ENCODE results near the gene HACD1.
"Not testable (repeated sequence)": the region's sequence is repeated elsewhere in the genome, so short reads cannot be mapped to it uniquely, and the experiment has no call there.

The HACD1 gene

DNA sequence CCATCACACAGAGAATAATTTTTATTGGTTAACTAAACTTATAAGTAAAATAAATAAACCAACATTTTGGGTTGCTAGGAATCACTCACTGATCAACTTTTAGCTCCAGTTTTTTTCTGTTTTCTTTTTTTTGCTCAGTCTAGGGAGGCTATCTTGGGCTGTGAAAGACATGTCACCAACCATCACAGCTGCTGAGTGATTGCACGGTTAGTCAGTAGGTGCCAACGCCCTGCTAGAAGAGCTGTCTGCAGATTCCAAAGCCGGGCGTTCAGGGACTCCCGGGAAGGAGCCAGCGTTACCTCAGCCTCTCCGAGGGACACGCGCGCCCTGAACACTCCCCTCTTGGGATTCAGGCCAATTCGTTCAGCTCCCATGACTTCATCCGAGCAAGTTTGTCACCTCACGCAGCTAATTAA is 26.2 kb upstream of the HACD1 start:
- DNase-seq (ENCODE audit: low spot score) = no peak

DNA sequence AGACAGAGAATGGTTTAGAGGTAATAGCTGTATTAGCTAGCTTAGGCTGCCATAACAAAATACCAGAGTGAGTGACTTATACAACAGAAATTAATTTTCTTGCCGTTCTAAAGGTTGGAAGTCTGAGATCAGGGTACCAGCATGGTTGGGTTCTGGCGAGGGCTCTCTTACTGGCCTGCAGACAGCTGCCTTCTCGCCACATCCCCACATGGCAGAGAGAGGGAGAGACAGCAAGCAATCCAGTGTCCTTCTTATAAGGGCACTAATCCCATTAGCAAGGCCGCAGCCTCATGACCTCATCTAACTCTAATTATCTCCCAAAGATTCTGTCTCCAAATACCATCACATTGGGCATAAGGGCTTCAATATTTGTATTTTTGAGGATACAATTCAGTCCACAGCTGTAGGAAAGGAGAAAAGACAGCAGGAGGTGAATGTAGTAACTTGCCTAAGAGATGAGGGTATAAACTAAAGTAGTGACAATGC is 23.2 kb upstream of the HACD1 start:
- no peak for DNase-seq (ENCODE audit: low spot score)

DNA sequence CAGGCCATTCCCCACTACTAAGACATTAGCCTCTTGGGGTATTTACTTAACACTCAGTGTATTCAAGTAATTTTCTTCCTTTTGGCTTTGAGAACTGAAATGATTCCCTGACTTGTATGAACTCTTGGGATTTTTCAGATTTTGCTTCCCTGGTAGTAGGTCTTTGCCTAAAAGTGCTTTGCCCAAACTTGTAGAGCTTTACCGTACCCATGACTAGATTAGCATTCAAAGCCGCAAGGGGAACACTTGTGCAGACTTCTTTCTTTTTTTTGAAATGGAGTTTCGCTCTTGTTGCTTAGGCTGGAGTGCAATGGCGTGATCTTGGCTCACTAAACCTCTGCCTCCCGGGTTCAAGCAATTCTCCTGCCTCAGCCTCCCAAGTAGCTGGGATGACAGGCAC is 20.7 kb upstream of the HACD1 start:
- no peak for DNase-seq (ENCODE audit: low spot score)

DNA sequence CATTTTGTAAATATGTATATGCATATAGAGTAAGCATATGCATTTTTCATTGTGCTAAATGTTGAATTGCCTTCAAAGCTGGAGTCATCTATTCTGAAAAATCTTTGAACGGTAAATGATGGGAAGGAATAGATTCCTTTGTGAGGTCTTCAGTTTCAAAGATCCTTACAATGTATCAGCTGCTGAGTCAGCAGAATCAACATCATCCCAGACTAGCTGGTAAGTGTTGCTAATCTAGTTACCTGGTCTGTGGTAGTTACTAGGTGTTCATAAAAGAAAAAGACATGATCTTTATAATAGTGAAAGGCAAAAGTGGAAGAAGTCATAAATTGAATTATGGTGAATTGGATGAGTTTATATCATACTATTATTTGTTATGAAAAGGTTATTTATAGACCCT is 16.2 kb upstream of the HACD1 start:
- DNase-seq (ENCODE audit: low spot score) = no peak

DNA sequence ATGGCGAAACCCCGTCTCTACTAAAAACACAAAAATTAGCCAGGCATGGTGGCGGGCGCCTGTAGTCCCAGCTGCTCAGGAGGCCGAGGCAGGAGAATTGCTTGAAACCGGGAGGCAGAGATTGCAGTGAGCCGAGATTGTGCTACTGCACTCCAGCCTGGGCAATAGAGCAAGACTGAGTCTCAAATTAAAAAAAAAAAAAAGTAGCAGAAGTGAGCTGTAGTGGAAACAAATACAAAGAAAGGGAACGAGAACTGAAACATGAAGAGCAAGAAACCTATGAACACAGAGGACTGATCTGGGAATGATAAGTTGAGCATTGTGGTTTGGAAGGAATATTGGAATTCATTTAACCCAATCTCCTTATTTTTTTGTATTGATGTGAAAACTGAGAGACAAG is 15.4 kb upstream of the HACD1 start:
- DNase-seq (ENCODE audit: low spot score) = not testable (repeated sequence)

DNA sequence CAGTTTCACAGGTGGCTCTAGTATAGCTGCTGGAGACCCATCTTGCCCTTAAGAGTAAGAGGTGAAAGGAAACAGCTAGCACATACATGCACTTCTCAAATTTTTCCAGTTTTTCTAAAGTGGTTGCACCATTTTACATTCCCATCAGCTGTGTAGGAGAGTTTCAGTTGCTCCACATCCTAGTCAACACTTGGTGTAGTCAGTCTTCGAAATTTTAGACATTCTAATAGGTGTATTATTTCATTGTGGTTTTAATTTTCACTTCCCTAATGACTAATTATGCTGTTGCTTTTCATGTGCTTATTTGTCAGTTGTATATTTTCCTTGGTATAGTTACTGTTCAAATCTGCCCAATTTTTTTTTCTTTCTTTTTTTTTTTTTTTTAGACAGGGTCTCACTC is 9.5 kb upstream of the HACD1 start:
- no peak for DNase-seq (ENCODE audit: low spot score)

DNA sequence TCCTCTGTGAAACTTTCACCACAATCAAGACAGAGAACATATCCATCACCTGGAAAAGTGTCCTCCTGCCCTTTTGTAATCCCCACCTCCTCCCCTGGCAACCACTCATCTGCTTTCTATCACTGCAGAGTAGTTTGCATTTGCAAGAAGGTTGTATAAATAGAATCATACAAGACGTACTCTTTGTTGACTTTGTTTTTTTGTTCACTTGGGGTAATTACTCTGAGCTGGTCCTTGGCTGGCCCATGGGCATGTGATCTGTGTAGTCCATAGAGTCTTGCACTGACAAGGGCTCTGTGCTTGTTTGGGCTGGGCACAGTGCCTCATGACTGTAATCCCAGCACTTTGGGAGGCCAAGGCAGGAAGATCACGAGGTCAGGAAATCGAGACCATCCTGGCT is 7.8 kb upstream of the HACD1 start:
- no peak for DNase-seq (ENCODE audit: low spot score)

DNA sequence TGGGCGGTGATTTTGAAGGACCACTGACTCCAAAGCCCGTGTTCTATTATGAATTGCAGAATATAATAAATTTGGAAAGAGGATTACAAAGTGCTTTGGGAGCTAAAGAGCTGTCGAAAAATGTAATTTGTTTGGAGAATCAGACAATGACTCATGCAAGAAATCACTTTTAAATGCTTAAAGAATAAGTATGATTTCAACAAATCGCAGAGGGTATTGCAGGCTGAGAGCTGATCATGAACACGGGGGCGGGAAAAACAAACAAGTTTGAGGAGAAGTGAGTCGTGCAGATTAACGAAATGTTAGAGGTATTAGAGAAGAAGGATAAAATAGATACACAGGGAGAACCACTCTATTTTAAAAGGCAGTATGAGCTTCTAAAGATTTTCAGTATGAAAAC is 4.9 kb upstream of the HACD1 start:
- DNase-seq (ENCODE audit: low spot score) = no peak

DNA sequence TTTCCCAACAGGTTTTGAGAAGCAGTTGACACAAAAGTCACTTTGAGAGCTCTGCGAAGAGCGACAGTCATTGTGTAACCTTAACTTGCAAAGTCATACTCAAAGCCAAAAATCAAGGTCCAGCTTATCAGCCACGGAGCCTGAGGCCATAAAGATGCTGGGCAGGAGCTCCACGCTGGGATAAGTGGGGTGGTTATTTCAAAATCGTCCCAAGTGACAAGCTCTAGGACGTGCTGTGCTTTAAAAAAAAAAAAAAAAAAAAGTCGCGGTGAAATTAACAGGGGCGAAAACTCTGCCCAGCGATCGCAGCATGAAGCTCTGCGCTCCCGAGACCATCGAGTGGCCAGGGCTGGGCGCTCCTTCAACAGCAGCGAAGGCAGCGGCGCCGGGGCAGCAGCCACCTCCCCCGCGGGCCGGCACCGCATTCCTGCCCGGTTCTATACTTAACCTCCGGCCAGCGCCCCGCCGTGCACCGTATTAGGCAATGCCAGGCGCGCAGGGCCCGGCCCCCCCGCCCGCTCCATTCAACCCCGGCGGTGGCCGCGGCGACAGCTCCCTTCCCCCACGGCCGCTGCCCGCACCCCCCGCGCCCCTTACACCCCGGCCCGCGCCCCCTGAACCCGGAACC is 657 bp downstream of the HACD1 start:
- peak; percentile 11 for DNase-seq (ENCODE audit: low spot score)

DNA sequence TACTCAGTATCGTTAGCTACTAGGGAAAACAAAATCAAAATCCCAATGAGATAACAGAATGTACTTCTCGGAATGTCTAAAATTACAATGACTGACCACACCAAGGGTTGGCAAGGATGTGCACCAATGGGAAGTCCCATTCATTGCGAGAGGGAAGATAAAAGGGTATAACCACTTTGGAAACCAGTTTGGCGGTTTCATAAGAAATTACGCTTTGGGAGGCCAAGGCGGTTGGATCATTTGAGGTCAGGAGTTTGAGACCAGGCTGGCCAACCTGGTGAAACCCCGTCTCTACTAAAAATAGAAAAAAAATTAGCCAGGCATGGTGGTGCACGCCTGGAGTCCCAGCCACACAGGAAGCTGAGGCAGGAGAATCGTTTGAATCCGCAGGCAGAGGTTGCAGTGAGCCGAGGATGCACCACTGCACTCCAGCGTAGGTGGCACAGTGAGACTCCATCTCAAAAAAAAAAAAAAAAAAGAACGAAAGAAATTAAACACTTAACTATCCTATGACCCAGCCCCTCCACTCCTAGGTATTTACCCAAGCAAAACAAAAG is 7.6 kb downstream of the HACD1 start:
- no peak for DNase-seq (ENCODE audit: low spot score)

DNA sequence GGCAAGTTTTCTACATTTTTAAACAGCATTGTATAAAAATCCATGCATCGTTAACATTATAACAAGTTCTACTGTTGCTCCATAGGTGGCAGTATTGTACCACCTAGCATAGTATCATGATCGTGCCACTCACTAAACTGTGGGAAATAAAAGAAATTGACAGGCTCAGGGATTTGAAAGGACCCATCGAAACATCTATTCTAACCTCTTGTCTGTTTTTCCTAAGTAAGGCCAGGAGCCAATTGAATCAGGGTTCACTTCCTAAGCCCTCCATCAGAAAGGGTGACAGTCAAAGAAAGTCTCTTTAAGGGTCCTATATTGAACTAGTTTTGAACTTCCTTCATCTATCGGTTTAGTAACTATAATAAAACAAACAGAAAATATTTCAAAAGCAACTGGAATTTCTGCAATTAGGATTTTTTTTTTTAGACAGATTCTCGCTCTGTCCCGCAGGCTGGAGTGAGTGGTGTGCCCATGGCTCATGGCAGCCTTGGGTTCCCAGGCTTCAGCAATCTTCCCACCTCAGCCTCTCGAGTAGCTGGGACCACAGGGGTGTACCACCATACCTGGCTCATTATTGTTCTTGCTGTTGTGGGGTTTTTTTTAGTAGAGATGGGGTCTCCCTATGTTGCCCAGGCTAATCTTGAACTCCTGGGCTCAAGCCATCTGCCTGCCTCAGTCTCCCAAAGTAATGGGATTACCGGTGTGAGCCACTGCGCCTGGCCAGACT is 9.4 kb downstream of the HACD1 start:
- DNase-seq (ENCODE audit: low spot score) = peak; percentile 74

DNA sequence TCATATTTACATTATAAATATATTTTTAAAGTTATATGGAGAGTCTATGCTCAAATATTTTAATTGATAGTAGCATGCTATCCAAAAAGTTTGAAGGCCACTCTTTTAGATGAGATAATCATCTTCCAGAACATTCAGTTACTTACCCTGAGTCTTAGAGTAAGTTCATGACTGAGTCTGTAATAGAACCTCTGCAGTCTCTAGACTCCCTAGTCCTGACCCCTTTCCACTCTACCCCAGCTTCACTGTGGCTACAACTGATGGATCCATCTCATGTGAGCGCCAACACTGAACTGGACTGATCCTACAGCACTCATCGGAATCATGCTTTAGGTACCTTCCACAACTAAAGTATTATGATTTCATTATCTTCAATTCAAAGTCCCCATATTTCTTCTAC is 10.1 kb downstream of the HACD1 start:
- no peak for DNase-seq (ENCODE audit: low spot score)

DNA sequence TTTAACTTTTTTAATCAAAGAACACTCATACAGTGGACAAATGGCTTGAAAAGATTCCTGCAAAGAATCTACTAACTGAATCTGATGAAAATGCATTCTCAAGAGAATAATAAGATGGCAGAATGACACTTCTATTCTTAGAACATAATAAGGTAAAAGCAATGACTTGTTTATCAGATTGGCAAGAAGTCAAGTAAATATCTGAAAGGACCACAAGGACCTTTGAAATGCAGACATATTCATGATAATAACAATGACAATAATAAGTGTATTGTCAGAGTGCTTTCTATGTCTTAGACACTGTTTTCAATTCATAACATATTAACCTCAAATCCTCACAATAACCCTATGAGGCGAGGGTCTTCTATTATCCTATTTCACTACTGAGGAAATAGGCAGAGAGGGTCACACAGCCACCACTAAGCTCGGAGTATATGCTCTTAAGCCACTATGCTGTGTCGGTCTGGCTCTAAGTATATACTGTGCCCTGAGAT is 10.6 kb downstream of the HACD1 start:
- DNase-seq (ENCODE audit: low spot score) = no peak

DNA sequence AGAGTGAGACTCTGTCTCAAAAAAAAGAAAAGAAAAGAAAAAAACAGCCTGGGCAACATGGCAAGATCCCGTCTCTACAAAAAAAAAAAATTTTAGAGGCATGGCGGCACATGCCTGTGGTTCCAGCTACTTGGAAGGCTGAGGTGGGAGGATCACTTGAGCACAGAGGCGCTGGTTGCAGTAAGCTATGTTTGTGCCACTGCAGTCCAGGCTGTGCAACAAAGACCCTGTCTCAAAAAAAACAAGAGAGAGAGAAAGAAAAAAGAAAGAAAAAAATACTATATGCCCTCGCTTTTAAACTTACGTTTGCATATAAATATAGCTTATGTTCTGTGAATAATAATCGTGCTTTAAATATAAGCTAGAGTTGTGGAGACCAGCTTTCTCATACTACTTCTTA is 11.2 kb downstream of the HACD1 start:
- no peak for DNase-seq (ENCODE audit: low spot score)

DNA sequence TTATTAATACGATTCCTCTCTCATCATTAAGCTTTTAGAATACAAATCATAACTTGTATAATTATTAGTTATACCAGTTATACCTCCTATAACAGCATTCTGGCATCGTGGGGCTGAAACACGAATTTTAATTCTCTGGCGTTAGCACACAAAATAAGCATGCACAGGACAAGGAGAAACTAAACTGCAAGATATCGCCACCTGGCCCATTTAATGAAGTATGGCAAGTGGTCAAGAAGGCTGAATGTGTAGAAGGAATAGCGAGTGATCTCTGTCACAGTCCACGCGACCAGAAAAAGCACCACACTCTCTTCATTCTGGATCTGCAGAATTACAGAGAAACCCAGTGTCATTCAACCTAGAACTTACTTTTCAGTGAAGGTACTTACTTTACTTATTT is 18.1 kb downstream of the HACD1 start:
- DNase-seq (ENCODE audit: low spot score) = no peak

DNA sequence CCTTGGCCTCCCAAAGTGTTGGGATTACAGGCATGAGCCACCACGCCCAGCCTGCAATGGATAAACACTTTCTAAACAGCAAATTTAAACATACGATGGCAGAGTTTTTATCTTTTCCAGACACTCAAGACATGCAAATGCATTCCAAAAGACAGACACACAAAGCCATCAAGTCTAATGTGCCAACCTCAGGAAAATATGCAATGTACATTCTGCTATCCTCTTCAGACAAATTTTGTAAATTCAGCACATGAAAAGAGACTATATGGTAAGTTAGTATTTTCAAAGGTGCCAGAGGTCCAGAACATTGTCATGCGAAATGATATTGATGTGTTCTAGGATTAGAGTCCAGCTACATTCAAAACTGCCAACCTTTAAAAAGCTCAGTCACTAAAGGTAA is 19.8 kb downstream of the HACD1 start:
- DNase-seq (ENCODE audit: low spot score) = no peak

DNA sequence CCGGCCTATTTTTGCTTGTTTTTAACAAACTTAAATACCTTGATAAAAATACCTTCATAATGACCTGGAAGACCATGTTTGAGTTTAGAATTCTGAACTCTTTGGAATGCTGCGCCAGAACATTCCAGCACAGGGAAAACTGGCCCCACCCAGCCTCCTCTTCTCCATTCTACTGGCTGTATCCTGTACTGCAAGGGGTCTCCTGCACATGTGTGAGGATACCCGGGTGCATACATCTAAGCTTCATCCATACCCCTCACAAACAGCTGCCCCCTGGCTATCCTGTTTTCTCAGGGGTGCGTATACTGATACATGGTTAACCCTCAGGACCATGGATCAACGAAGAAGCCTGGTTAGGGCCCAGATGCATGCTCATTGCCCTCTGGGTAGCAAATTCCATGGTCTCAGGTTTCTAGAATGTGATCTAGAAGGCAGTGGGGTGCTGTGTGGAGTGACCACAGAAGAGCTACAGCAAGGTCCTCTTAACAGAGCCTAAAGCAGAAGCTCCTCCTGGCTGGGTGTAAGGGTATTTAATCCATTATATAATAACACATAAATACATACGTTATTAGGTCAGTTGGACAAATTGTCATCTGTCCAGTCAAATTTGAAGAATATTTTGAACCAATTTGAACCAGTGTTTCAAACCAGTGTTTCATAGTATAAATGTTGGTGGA is 26.1 kb downstream of the HACD1 start:
- no peak for DNase-seq (ENCODE audit: low spot score)

DNA sequence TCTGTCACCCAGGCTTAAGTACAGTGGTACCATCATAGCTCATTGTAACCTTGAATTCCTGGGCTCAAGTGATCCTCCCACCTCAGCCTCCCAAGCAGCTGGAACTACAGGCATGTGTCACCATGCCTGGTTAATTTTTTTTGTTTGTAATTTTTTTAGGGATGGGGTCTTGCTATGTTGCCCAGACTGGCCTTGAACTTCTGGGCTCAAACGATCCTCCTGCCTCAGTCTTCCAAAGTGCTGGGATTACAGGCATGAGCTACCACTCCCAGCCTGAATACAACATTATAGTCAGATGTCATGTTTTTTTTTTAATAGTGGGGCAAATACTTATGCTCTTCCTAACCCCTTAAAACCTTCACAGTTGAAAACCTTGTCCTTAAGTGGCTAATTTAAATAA is 27.9 kb downstream of the HACD1 start:
- not testable (repeated sequence) for DNase-seq (ENCODE audit: low spot score)

DNA sequence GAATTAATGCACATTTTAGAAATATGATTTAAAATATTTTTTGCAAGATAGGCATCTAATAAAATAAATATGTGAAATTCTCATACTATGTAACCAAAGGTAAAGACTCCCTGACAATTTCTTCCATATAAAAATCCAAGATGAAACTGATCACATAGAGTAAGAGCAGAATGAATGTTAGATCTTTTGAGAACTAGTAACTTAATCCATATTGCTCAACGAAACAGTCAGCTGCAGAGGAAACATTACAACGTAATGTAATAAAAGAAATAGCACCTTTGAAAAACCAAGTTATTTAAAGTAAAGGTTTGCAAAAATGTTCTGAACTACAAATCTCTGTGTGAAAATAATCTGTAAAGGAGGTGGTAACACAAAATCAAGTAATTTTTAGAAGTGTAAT is 28.8 kb downstream of the HACD1 start:
- DNase-seq (ENCODE audit: low spot score) = no peak

DNA sequence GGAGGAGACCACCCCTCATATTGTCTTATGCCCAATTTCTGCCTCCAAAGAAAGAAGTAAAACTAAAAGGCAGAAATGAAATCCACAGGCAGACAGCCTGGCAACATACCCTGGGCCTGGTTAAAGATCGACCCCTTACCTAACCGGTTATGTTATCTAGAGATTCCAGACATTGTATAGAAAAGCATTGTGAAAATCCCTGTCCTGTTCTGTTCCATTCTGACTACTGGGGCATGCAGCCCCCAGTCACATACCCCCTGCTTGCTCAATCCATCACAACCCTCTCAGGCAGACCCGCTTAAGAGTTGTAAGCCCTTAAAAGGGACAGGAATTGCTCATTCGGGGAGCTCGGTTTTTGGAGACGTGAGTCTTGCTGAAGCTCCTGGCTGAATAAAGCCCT is 29.9 kb downstream of the HACD1 start:
- DNase-seq (ENCODE audit: low spot score) = not testable (repeated sequence)

DNA sequence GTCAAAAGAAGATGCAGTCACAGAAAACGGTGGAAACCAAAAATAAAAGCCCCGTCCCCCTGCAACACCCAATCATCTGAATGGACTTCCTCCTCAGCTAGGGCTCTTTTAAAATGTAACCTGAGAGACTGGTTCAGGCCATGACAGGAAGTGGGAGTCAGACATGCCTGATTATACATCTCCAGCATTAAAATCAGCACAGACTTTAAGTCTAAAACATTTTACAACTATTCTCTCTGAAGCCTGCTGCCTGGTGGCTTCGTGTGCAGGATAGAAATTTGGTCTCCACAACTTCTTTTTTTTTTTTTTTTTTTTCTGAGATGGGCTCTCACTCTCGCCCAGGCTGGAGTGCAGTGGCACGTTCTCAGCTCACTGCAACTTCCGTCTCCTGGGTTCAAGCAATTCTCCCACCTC is 30.3 kb downstream of the HACD1 start:
- DNase-seq (ENCODE audit: low spot score) = no peak

DNA sequence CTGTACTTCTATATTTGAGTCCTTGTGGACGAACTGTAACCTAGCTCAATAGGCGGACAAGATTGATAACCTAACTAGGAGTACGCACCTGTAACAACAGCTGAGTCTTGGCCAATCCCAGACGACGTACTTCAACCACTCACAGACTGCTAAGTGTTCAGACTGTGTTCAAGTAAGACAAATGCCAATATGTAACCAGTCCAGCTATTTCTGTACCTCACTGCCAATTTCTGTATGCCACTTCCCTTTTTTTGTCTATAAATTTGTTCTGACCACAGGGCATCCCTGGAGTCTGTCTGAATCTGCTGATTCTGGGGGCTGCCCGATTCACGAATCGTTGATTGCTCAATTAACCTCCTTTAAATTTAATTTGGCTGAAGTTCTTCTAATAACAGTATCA is 32.2 kb downstream of the HACD1 start:
- no peak for DNase-seq (ENCODE audit: low spot score)

DNA sequence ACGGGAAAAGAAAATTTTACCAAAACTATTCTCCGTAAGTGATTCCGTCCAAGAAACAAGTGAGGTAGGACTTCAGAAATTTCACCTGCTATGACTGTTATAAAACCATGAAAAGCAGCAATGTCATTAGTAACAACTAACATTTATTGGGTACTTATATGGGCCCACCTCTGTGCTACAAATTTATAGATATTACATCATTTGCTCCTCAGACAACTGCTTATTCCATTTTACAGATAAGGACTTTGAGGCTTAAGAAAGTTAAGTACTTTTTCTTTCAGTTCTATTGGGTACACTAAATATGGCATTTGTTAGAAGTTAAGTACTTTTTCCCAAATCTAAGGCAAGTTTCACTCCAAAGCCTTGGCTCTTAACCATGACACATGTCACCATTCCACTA is 36.3 kb downstream of the HACD1 start:
- no peak for DNase-seq (ENCODE audit: low spot score)

Measured in pons (tissue), 1 donor.